ENCODE results near the gene MYLK. TPM values are rescaled to one million over a fixed set of nuclear protein-coding genes. Genes with fewer than 3 reads are reported as not detected.
A peak's percentile ranks its signal among the peaks of the same experiment; 100 is the strongest.

MYLK gene
- total and polyA plus RNA-seq, 10 of the 15 experiments (the other 5 are each of a cell fraction or from before 2014, with no cell fraction given): 0.04 to 1.6 (median 0.42) TPM; not detected in 1

DNA sequence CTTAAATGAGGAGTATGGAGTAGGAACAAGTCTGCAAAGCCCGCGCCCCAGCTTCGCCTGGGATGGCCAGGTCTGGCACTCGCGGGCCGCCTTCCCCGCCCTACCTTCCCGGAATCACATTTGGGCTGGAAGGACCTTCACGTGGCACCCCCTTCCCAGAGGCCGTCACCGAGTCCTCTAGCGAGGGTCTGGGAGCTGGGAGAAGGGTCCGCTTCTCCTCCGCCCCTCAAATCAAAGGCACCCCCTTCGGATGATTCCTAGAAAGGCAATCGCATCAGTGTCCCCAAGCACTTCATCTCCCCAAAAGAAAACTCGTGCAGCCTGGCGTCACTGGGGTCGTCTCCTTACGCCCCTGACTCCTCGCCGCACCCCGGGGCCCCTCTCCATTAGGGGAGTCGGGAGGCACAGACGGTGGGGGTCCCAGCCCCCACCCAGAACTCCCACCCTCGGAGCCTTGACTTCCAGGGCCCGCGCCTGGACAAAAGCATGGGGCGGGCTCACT, 380 bp downstream of the MYLK start:
- in situ Hi-C loops (cut with MboI): no loop called here
- Histone ChIP-seq H3K9ac (ENCODE audit: control insufficient read depth, insufficient read depth, low read length) (no peak overlapping the region), H2AFZ (ENCODE audit: control insufficient read depth, low read depth, low read length) (no peak overlapping the region), H3K79me2 (ENCODE audit: control insufficient read depth, insufficient read depth, low read length) (no peaks in the 10 kb centered on the region), H3K4me1 (ENCODE audit: control insufficient read depth, insufficient read depth, low read length) (no peaks in the 10 kb centered on the region), H3K4me2 (ENCODE audit: control insufficient read depth, insufficient read depth) (peak overlapping the region; percentile 53; the same call in 1 of the 2 replicates), H3K36me3 (ENCODE audit: control insufficient read depth in 2 of 2, insufficient read depth in 2 of 2, low read length in 1 of 2) (no peaks in the 10 kb centered on the region), H3K27me3 (replicated peaks in 1 of 2; ENCODE audit: control insufficient read depth in 2 of 2, insufficient read depth in 2 of 2, low read length in 1 of 2) (peaks cover 1 to 7% of the 10 kb centered on the region in 2 experiments; a peak in 3 of 4 replicates), H3K27ac (ENCODE audit: control insufficient read depth, insufficient read depth) (no peak overlapping the region), H4K20me1 (ENCODE audit: control insufficient read depth, insufficient read depth) (no peaks in the 10 kb centered on the region), H3K9me3 (replicated peaks; ENCODE audit: control insufficient read depth, insufficient read depth, low read length) (no peaks in the 10 kb centered on the region), H3K4me3 (no peak overlapping the region)
- TF ChIP-seq KAT2A (conservative IDR thresholded peaks at IDR 0.05; ENCODE audit: control insufficient read depth, low read depth, low read length) (no peak), SUZ12 (IDR thresholded peaks at IDR 0.05; ENCODE audit: unreplicated experiment) (peak; percentile 60)
- TF ChIP-seq, protein P1, sequence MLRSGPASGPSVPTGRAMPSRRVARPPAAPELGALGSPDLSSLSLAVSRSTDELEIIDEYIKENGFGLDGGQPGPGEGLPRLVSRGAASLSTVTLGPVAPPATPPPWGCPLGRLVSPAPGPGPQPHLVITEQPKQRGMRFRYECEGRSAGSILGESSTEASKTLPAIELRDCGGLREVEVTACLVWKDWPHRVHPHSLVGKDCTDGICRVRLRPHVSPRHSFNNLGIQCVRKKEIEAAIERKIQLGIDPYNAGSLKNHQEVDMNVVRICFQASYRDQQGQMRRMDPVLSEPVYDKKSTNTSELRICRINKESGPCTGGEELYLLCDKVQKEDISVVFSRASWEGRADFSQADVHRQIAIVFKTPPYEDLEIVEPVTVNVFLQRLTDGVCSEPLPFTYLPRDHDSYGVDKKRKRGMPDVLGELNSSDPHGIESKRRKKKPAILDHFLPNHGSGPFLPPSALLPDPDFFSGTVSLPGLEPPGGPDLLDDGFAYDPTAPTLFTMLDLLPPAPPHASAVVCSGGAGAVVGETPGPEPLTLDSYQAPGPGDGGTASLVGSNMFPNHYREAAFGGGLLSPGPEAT (IDR thresholded peaks at IDR 0.05; ENCODE audit: low read depth): no peak
- no peak for DNase-seq (ENCODE audit: low read depth, low spot score)
- 27% methylated on average over 29 of the region's 29 CpGs for WGBS (ENCODE audit: insufficient coverage, insufficient replicate concordance, low lambda C conversion rate, missing lambda C conversion rate)
- no TSS peak for BruUV-seq (replicated peaks)
- no peak for FAIRE-seq
- SMC1A ChIA-PET (ENCODE audit: uncharacterized antibody, unreplicated experiment): no interaction called here
- no peak for ATAC-seq
- RAD21 ChIA-PET (ENCODE audit: unreplicated experiment): no interaction called here
- intact Hi-C loops (cut with micrococcal nuclease; ENCODE audit: unreplicated experiment): loop anchor here (5.0 kb wide), 1 partner anchor 99 kb away; no protein-coding TSS in a partner anchor
- CTCF ChIA-PET: no interaction called here
- POLR2A ChIA-PET: no interaction called here

DNA sequence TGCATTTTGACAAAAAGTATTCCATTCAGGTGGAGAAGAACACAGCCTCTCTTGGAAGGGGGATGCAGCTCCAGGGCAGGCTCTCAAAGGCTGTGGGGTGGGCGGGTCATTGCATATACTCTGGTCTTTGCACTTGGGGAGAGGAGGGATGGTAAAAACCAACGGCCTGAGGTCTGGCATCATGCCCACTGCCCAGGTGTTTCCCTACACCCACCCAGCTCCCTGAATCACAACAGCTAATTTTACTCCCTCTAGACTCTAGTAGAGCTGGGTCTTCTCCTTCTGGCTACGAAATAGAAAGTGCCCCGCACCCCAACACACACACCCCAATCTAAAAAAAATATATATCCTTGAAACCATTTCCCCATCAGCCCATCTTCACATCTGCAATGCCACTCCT, 1.0 kb downstream of the MYLK start:
- in situ Hi-C loops (cut with MboI): no loop called here
- Histone ChIP-seq H3K4me3 (no peak overlapping the region), H3K79me2 (ENCODE audit: control insufficient read depth, insufficient read depth, low read length) (no peaks in the 10 kb centered on the region), H3K4me1 (ENCODE audit: control insufficient read depth, insufficient read depth, low read length) (no peaks in the 10 kb centered on the region), H2AFZ (ENCODE audit: control insufficient read depth, low read depth, low read length) (no peak overlapping the region), H3K36me3 (ENCODE audit: control insufficient read depth in 2 of 2, insufficient read depth in 2 of 2, low read length in 1 of 2) (no peaks in the 10 kb centered on the region), H3K27me3 (replicated peaks in 1 of 2; ENCODE audit: control insufficient read depth in 2 of 2, insufficient read depth in 2 of 2, low read length in 1 of 2) (peaks cover 1 to 7% of the 10 kb centered on the region in 2 experiments; a peak in 3 of 4 replicates), H3K27ac (ENCODE audit: control insufficient read depth, insufficient read depth) (no peak overlapping the region), H3K9me3 (replicated peaks; ENCODE audit: control insufficient read depth, insufficient read depth, low read length) (no peaks in the 10 kb centered on the region), H4K20me1 (ENCODE audit: control insufficient read depth, insufficient read depth) (no peaks in the 10 kb centered on the region), H3K4me2 (ENCODE audit: control insufficient read depth, insufficient read depth) (no peak overlapping the region), H3K9ac (ENCODE audit: control insufficient read depth, insufficient read depth, low read length) (no peak overlapping the region)
- ChIA-PET SMC1A (ENCODE audit: uncharacterized antibody, unreplicated experiment) (no interaction called here), POLR2A (no interaction called here), RAD21 (ENCODE audit: unreplicated experiment) (no interaction called here), CTCF (no interaction called here)
- BruUV-seq (replicated peaks): no TSS peak
- ATAC-seq (no peak), FAIRE-seq (no peak), DNase-seq (ENCODE audit: low read depth, low spot score) (no peak)
- 41% methylated on average over 4 of the region's 4 CpGs for WGBS (ENCODE audit: insufficient coverage, insufficient replicate concordance, low lambda C conversion rate, missing lambda C conversion rate)
- intact Hi-C loops (cut with micrococcal nuclease; ENCODE audit: unreplicated experiment): loop anchor here (5.0 kb wide), 1 partner anchor 99 kb away; no protein-coding TSS in a partner anchor
- TF ChIP-seq, protein P2, sequence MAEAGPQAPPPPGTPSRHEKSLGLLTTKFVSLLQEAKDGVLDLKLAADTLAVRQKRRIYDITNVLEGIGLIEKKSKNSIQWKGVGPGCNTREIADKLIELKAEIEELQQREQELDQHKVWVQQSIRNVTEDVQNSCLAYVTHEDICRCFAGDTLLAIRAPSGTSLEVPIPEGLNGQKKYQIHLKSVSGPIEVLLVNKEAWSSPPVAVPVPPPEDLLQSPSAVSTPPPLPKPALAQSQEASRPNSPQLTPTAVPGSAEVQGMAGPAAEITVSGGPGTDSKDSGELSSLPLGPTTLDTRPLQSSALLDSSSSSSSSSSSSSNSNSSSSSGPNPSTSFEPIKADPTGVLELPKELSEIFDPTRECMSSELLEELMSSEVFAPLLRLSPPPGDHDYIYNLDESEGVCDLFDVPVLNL (IDR thresholded peaks at IDR 0.05; ENCODE audit: low read depth, low read length): no peak
- TF ChIP-seq ZZZ3 (IDR thresholded peaks at IDR 0.05; ENCODE audit: control insufficient read depth, insufficient read length, low read depth) (no peak), RCOR1 (conservative IDR thresholded peaks at IDR 0.05; ENCODE audit: low read depth, low read length) (no peak), PML (IDR thresholded peaks at IDR 0.05; ENCODE audit: low read length) (no peak), JUND (IDR thresholded peaks at IDR 0.05; ENCODE audit: low read depth, low read length) (no peak), MXI1 (IDR thresholded peaks at IDR 0.05; ENCODE audit: low read depth, low read length) (no peak), RUNX3 (IDR thresholded peaks at IDR 0.05; ENCODE audit: low read length) (no peak)
- TF ChIP-seq, protein P3, sequence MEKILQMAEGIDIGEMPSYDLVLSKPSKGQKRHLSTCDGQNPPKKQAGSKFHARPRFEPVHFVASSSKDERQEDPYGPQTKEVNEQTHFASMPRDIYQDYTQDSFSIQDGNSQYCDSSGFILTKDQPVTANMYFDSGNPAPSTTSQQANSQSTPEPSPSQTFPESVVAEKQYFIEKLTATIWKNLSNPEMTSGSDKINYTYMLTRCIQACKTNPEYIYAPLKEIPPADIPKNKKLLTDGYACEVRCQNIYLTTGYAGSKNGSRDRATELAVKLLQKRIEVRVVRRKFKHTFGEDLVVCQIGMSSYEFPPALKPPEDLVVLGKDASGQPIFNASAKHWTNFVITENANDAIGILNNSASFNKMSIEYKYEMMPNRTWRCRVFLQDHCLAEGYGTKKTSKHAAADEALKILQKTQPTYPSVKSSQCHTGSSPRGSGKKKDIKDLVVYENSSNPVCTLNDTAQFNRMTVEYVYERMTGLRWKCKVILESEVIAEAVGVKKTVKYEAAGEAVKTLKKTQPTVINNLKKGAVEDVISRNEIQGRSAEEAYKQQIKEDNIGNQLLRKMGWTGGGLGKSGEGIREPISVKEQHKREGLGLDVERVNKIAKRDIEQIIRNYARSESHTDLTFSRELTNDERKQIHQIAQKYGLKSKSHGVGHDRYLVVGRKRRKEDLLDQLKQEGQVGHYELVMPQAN (conservative IDR thresholded peaks at IDR 0.05): no peak
- TF ChIP-seq, protein P4, sequence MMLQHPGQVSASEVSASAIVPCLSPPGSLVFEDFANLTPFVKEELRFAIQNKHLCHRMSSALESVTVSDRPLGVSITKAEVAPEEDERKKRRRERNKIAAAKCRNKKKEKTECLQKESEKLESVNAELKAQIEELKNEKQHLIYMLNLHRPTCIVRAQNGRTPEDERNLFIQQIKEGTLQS (IDR thresholded peaks at IDR 0.05; ENCODE audit: borderline replicate concordance, extremely low read depth, low read depth, low read length): no peak
